Peyer's patch (tissue), 4 donors: ENCODE data around the gene DIS3L2. TPM values are rescaled to one million over a fixed set of nuclear protein-coding genes. Genes with fewer than 3 reads are reported as not detected.
"Not testable (repeated sequence)": the region's sequence is repeated elsewhere in the genome, so short reads cannot be mapped to it uniquely, and the experiment has no call there.

Source experiments
- DNase-seq, 3 donors: peaks; one replicate each; pipeline ENCODE4 v3.0.0-alpha.2; 2017 to 2019
- H3K27ac ChIP-seq, 4 donors: fragments of 200-600 bp; sonication (generic); one replicate each; pipeline ENCODE4 v1.5.1; 2016 to 2019
- H3K27me3 ChIP-seq, 2 donors: fragments of 200-600 bp; sonication (generic); one replicate each; pipeline ENCODE4 v1.5.1; 2019
- H3K36me3 ChIP-seq, 3 donors: fragments of 200-600 bp; sonication (generic); one replicate each; pipeline ENCODE4 v1.5.1; 2016 to 2019
- H3K4me1 ChIP-seq, 4 donors: fragments of 200-600 bp; sonication (generic); one replicate each; pipeline ENCODE4 v1.5.1; 2016 to 2019
- H3K4me3 ChIP-seq, 4 donors: fragments of 200-600 bp; sonication (generic); 1 replicate in 3 of 4; 2 replicates in 1 of 4; pipeline ENCODE4 v1.5.1; 2016 to 2019; ENCODE audit warnings: mild to moderate bottlenecking in 1 of 4
- H3K9me3 ChIP-seq, 4 donors: fragments of 200-600 bp; sonication (generic); one replicate each; pipeline ENCODE4 v1.5.1; 2016 to 2019; ENCODE audit warnings: mild to moderate bottlenecking in 1 of 4
- CTCF ChIP-seq, 6 experiments: fragments of 450-650 bp in 4 of 6; fragments of 200-600 bp in 2 of 6; sonication (generic) in 1 of 6; IDR thresholded peaks; one replicate each; pipeline ENCODE4 v1.5.1; 2017 to 2019; ENCODE audit warnings: antibody characterized with exemption in 6 of 6, mild to moderate bottlenecking in 3 of 6, moderate library complexity in 1 of 6
- POLR2A ChIP-seq, 2 donors: fragments of 450-650 bp; IDR thresholded peaks; one replicate each; pipeline ENCODE4 v1.5.1; 2017; ENCODE audit warnings: antibody characterized with exemption in 2 of 2, mild to moderate bottlenecking in 2 of 2, moderate library complexity in 2 of 2
- total RNA-seq, 4 donors: library from RNA; depleted of rRNA; stranded (reverse); fragments of >200 nt; gene quantifications; one replicate each; pipeline ENCODE4 v1.1.0, GENCODE V29; 2016

Gene DIS3L2
- total RNA-seq, 4 donors from 2014 or later: 26.4 to 147 (median 58.3) TPM

DNA sequence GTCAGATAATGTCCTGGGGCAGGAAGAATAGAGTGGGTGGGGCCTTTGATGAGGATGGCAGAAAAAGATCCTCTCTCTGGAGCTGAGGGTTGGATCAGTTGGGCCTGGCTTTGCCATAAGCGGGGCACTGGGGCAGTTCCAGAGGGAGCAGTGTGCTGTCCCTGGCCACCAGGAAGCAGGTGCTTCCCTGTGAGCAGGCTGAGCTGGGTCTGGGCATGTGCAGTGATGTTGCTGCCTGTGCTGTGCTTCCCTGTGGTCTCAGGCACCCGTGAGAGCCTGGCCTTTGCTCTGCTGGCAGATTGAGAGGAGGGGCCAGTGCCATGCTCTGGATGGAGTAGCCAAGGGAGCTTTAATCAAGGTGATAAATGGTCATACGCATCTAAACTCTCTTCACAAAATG, 20.7 kb upstream of the DIS3L2 start:
- Histone ChIP-seq H3K4me1 (no peaks in the 10 kb centered on the region), H3K27me3 (no peaks in the 10 kb centered on the region), H3K36me3 (no peaks in the 10 kb centered on the region), H3K9me3 (no peaks in the 10 kb centered on the region), H3K4me3 (no peak overlapping the region), H3K27ac (no peak overlapping the region)
- DNase-seq: no peak
- TF ChIP-seq POLR2A (IDR thresholded peaks at IDR 0.05) (no peak), CTCF (IDR thresholded peaks at IDR 0.05) (no peak)

- Histone ChIP-seq H3K4me1 (no peaks in the 10 kb centered on the region), H3K27me3 (no peaks in the 10 kb centered on the region), H3K9me3 (no peaks in the 10 kb centered on the region), H3K36me3 (no peaks in the 10 kb centered on the region), H3K27ac (no peak overlapping the region), H3K4me3 (no peak overlapping the region)
- no peak for DNase-seq
- TF ChIP-seq POLR2A (IDR thresholded peaks at IDR 0.05) (no peak), CTCF (IDR thresholded peaks at IDR 0.05) (no peak)
Observed at GRCh38 chr2:231941673-231942072, 19.8 kb upstream of the DIS3L2 start.

GRCh38 chr2:231942180-231942579, 19.3 kb upstream of the DIS3L2 start:
- H3K27ac ChIP-seq: no peak overlapping the region
- no peak for TF ChIP-seq POLR2A (IDR thresholded peaks at IDR 0.05)
- no peak for TF ChIP-seq CTCF (IDR thresholded peaks at IDR 0.05)
- DNase-seq: no peak
- no peaks in the 10 kb centered on the region for H3K36me3 ChIP-seq
- H3K4me3 ChIP-seq: no peak overlapping the region
- H3K4me1 ChIP-seq: no peaks in the 10 kb centered on the region
- H3K27me3 ChIP-seq: no peaks in the 10 kb centered on the region
- H3K9me3 ChIP-seq: no peaks in the 10 kb centered on the region

GRCh38 chr2:231946241-231946814, 15.2 kb upstream of the DIS3L2 start:
- DNase-seq: no peak
- Histone ChIP-seq H3K4me3 (no peak overlapping the region), H3K9me3 (no peaks in the 10 kb centered on the region), H3K27me3 (no peaks in the 10 kb centered on the region), H3K4me1 (no peaks in the 10 kb centered on the region), H3K27ac (no peak overlapping the region), H3K36me3 (no peaks in the 10 kb centered on the region)
- TF ChIP-seq CTCF (IDR thresholded peaks at IDR 0.05) (no peak), POLR2A (IDR thresholded peaks at IDR 0.05) (no peak)

DNA sequence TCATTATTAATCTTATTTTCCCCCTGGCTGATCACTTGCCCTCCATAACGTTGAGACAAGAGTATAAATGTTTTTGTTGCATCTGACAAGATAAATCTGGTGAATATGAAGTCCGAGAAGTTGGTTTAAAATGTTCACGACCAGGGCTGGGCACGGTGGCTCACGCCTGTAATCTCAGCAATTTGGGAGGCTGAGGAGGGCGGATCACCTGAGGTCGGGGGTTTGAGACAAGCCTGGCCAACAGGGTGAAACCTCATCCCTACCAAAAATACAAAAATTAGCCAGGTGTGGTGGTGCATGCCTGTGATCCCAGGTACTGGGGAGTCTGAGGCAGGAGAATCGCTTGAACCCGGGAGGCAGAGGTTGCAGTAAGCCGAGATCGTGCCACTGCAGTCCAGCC, 14.4 kb upstream of the DIS3L2 start:
- not testable (repeated sequence) for H3K9me3 ChIP-seq, H3K36me3 ChIP-seq, H3K4me1 ChIP-seq, H3K4me3 ChIP-seq, DNase-seq, H3K27me3 ChIP-seq, H3K27ac ChIP-seq

- Histone ChIP-seq H3K27me3 (no peaks in the 10 kb centered on the region), H3K9me3 (no peaks in the 10 kb centered on the region), H3K4me1 (no peaks in the 10 kb centered on the region), H3K36me3 (no peaks in the 10 kb centered on the region), H3K27ac (no peak overlapping the region), H3K4me3 (no peak overlapping the region)
- DNase-seq: no peak
- TF ChIP-seq CTCF (IDR thresholded peaks at IDR 0.05) (no peak), POLR2A (IDR thresholded peaks at IDR 0.05) (no peak)
Observed at GRCh38 chr2:231947694-231948093, 13.8 kb upstream of the DIS3L2 start.
